Stomach (tissue), 4 donors: ENCODE data around the gene RPL27.

Experiments
- CTCF ChIP-seq, 7 experiments: fragments of 450-650 bp in 4 of 7; fragments of 200-600 bp in 3 of 7; sonication (generic) in 3 of 7; IDR thresholded peaks; one replicate each; pipeline ENCODE4 v1.5.1; 2016 to 2019; ENCODE audit warnings: antibody characterized with exemption in 7 of 7, control low read depth in 2 of 7, mild to moderate bottlenecking in 1 of 7
- POLR2A ChIP-seq, 4 donors: fragments of 450-650 bp; IDR thresholded peaks; one replicate each; pipeline ENCODE4 v1.6.1; 2016; ENCODE audit warnings: antibody characterized with exemption in 4 of 4, control low read depth in 2 of 4, mild to moderate bottlenecking in 1 of 4, moderate library complexity in 1 of 4

GRCh38 chr17:43039646-43040045 is 41.4 kb downstream of the RPL27 start:
- TF ChIP-seq CTCF (IDR thresholded peaks at IDR 0.05), result no peak
- TF ChIP-seq POLR2A (IDR thresholded peaks at IDR 0.05), result no peak
